Activated naive CD4-positive, alpha-beta T cell treated with anti-CD3 and anti-CD28 coated beads, Interleukin-2, amount 50 U/mL, for 72 hours (primary cell): ENCODE data around the gene PUM1. TPM values are rescaled to one million over a fixed set of nuclear protein-coding genes. Genes with fewer than 3 reads are reported as not detected.
"Not testable (repeated sequence)": the region's sequence is repeated elsewhere in the genome, so short reads cannot be mapped to it uniquely, and the experiment has no call there.

ENCODE experiments used
- ATAC-seq, 2 donors: fragments of 150-1000 bp; cut with Tn5 transposase; 2 replicates each; pipeline ENCODE4 v1.10.0; 2021; ENCODE audit warnings: mild to moderate bottlenecking in 2 of 2, moderate library complexity in 2 of 2
- DNase-seq, 2 donors: peaks; one replicate each; pipeline ENCODE4 v3.0.0; 2021 to 2022; ENCODE audit warnings: low spot score in 2 of 2
- H3K27ac Mint-ChIP-seq, 2 donors: one replicate each; pipeline ENCODE4 v1.8.0; 2022; ENCODE audit warnings: mild to moderate bottlenecking in 2 of 2, mixed read lengths in 2 of 2
- H3K36me3 Mint-ChIP-seq, 2 donors: one replicate each; pipeline ENCODE4 v1.8.0; 2022; ENCODE audit warnings: mixed read lengths in 2 of 2
- H3K9me3 Mint-ChIP-seq, 2 donors: one replicate each; pipeline ENCODE4 v1.8.0; 2022; ENCODE audit warnings: mixed read lengths in 2 of 2
- total RNA-seq, 2 donors: library from RNA; stranded (reverse); gene quantifications; one replicate each; pipeline ENCODE4 v1.2.3, GENCODE V29; 2022

The PUM1 gene
- total RNA-seq, 2 donors from 2014 or later: 107 to 118 TPM

DNA sequence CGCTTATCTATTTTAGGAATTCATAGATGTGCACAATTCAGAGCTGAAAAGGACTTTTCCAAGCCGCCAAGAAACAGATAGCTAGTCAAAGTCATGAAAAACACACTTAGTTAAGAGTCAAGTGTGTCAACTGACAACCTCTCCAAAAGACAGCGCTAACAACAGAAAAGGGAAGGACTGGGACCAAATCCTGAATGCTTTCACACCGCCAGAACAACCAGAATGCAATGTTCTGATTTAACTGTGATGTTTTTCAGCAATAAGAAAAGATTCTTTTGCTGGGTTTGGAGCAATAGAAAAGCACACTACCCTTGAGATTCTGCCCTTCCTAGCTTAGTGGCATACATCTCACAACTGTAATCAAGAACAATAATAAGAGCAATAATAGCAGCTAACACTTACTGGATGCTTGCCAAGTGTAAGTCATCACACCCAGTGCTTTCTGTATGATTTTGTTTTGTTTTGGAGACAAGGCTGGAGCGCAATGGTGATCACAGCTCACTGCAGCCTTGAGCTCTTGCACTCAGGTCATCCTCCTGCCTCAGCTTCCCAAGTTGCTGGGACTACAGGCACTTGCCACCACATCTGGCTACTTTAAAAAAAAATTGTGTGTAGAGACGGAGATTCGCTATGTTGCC lies 123.1 kb downstream of the PUM1 start:
- H3K36me3 Mint-ChIP-seq: no peaks in the 10 kb centered on the region

DNA sequence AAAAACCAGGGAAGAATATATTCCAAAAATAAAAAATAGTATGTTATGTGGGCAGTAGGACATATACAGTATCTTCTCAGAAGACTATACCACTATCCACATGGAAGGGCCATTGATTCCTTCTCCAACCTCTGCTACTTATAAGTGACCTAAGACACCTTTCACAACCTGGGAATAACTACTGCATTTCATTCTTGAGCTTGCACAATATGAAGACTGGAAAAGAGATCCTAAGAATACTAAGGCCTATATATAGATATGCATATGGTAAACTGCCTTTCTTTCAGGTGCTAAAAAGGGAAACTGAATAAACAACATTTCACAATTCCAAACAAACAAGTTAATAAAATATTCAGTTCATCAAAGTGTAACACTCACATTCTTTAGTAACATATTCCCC lies 125.0 kb downstream of the PUM1 start:
- H3K36me3 Mint-ChIP-seq: peaks cover 0 to under 1% of the 10 kb centered on the region in 2 donors
- DNase-seq (no peak), ATAC-seq (no peak)
- no peaks in the 10 kb centered on the region for H3K9me3 Mint-ChIP-seq
- no peak overlapping the region for H3K27ac Mint-ChIP-seq

More for the DNA sequence above, 123.1 kb downstream of the PUM1 start:
- DNase-seq (no peak), ATAC-seq (no peak)
- Mint-ChIP-seq H3K27ac (peak overlapping the region in 1 of 2 donors; percentile 59), H3K9me3 (no peaks in the 10 kb centered on the region)

DNA sequence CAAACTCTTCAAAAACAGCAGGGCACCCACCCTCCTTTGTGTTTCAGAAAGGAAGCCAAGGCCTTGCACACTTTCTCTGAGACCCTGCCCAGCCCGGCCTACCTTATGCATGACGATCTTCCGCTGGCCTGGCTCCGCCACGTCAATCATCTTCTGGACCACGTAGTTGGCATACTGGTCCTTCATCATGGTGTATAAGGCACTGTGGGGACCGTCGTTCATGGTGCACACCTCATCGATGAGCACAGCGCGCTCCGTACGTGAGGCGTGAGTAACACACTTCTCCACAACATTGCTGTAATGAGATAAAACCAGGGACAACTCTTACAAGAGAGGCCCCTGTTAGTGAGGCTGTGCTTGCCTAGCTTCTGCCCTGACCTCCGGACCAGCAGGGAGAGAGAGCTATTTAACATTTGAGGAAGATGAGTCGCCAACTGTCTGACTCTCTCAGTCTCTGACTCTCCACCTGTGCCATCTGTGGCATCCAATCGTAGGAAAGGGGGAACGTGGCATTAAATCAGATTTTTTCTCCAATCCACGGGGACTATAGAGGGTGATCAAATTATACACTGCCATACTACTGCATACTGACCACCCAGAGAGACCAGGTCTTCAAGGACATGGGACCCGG lies 128.9 kb downstream of the PUM1 start:
- no peak for ATAC-seq
- peaks cover 0 to 4% of the 10 kb centered on the region in 2 donors for H3K36me3 Mint-ChIP-seq
- DNase-seq: no peak
- no peaks in the 10 kb centered on the region for H3K9me3 Mint-ChIP-seq
- peak overlapping the region; percentile 55 to 76 for H3K27ac Mint-ChIP-seq

DNA sequence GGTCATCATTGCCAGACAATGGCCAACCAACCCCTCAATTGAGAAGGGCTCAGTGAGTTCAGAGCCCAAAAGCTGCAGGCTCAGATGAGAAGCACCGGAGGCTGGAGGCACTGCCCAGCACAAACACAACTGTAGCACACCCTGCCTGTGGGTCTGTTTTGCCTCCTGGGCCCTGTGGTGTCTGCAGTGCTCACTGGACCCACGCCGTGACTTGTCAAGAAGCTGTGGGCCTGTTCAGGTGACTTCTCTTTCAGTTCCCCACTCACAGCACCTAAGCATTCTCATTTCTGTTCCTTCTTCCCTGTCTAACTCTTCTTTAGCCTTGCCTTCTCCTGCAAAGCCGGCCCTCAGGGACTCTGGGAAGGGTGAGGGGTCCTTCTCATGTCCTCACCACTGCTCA lies 129.8 kb downstream of the PUM1 start:
- not testable (repeated sequence) for ATAC-seq, H3K9me3 Mint-ChIP-seq, DNase-seq, H3K36me3 Mint-ChIP-seq
- H3K27ac Mint-ChIP-seq: peak overlapping the region in 1 of 2 donors; percentile 87

DNA sequence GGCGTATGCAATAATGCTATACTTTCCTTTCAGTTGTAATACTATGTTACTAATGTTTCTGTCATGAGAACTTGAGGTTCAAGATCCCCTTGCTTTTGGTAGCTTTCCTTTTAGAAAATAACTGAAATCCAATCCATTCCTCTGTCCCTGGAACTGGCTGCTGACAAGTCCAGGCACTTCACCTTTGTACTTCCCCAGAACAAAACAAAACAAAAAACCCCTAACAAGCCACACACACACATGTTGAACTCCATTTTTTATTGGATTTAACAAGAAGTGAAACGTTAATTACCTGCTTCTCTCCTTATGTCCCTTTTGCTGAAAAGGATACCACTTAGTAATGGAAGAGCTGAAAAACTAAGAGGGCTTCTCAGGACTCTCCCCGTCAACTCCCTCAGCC lies 130.9 kb downstream of the PUM1 start:
- ATAC-seq (no peak), DNase-seq (no peak)
- H3K27ac Mint-ChIP-seq: peak overlapping the region; percentile 87 to 88
- peaks cover 0 to 4% of the 10 kb centered on the region in 2 donors for H3K36me3 Mint-ChIP-seq
- no peaks in the 10 kb centered on the region for H3K9me3 Mint-ChIP-seq

DNA sequence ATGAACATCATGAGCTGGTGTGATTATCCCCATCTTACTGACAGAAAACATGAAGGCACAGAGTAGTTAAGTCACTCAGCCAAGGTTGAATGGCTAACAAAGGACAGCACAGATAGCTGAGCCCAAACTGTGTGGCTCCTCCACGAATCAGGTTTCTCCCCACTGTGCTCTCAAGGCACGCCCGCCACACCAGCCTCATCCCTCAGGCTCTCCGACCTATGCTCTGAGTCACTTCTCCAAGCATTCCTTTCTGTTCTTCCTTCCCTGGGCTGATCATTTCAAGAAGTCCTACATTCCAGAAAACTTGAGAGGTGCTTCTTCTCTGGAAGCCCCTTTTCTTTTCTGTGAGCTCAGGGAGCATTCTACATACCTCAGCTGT lies 131.7 kb downstream of the PUM1 start:
- peaks cover 0 to 4% of the 10 kb centered on the region in 2 donors for H3K36me3 Mint-ChIP-seq
- peak overlapping the region; percentile 87 to 88 for H3K27ac Mint-ChIP-seq
- no peaks in the 10 kb centered on the region for H3K9me3 Mint-ChIP-seq
- no peak for ATAC-seq
- DNase-seq: no peak

DNA sequence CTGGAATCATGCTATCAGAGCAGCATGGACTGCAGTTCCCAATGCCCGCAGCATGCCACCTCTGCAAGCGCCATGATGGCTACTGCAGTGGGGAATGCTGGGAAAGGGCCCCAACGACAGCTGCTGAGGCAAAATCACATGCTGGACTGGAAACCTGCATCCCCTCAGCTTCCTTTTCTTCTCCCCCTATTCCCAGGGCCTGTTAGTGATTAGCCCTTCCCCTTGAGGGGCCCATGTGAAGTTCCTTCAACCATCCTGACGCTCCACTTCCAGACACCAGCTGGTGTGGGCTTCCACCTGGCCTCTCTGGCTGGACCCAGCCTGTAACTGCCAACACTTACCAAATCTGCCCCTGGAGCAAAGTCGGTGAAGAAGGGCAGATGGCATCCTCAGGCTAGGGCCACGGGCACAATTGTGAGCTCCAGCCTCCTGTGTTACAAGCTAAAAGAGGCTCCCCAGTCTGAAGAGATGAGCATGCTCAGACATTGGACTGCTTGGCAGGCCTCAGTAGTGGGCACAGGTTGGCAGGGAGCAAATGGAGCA lies 134.8 kb downstream of the PUM1 start:
- peaks cover 0 to 4% of the 10 kb centered on the region in 2 donors for H3K36me3 Mint-ChIP-seq
- no peak for ATAC-seq
- no peak for DNase-seq
- peak overlapping the region; percentile 12 to 86 for H3K27ac Mint-ChIP-seq
- H3K9me3 Mint-ChIP-seq: no peaks in the 10 kb centered on the region

DNA sequence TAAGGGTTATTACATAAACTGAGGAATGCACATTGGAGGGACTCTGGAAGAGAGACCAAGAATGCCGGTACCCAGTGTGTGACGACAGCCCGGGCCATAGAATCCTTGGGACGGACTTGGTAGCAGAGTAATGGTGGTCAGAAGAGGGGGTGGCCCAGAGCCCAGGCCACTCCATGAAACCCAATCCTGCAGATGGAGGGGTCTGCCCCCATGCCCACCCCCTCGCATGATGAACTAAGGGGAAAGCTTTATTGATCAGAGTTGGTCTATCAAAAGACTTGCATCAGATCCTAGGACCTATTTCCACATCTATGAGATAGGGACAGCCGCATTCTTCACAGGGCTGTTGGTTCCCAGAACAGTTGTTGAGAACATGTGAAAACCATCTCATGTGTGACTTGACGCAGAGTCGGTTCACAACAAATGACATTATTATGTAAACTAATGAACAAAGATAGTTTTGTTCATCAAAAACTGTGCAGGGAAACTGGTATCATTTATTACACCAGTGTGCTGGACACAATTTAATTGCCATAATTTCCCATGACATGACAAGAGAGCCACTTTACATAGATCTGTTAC lies 135.5 kb downstream of the PUM1 start:
- no peaks in the 10 kb centered on the region for H3K36me3 Mint-ChIP-seq
- DNase-seq (no peak), ATAC-seq (peak; percentile 11 to 18)
- no peak overlapping the region for H3K27ac Mint-ChIP-seq
- H3K9me3 Mint-ChIP-seq: no peaks in the 10 kb centered on the region

DNA sequence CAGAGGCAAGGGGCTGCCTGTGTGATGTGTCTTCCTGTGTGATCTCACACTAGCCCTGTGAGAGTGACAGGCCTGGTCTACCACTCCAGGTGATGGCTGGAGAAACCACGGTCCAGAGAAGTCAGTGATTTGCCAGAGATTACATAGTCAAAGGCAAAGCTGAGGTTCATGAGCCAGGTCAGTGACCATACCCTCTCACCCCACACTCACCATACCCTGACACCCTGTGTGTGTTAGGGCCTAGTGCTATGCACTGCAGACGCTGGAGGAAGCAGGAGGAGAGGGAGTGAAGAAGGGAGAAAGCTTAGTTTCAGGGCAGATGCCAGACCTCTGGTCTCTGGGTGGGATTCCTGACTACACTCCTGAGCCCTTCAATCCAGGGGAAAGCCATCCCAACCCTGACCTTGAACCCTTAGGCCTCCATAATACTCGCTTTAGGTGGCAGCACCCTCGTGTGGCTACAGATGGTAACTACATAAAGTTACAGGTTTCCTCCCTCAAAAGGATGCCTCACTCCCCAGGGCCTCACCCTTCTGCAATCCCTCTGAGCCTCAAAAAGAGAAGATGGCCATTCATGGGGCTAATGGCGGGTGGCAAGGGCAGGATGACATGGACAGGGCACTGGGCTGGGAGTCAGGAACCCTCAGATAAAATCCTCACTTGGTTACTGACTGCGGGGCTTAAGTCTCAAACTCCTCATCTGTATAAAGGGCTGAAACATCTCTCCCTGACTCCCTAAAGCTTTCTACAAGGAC lies 136.2 kb downstream of the PUM1 start:
- DNase-seq: peak; percentile 56 to 66
- peak; percentile 63 to 70 for ATAC-seq
- no peaks in the 10 kb centered on the region for H3K9me3 Mint-ChIP-seq
- no peaks in the 10 kb centered on the region for H3K36me3 Mint-ChIP-seq
- H3K27ac Mint-ChIP-seq: peak overlapping the region in 1 of 2 donors; percentile 14

DNA sequence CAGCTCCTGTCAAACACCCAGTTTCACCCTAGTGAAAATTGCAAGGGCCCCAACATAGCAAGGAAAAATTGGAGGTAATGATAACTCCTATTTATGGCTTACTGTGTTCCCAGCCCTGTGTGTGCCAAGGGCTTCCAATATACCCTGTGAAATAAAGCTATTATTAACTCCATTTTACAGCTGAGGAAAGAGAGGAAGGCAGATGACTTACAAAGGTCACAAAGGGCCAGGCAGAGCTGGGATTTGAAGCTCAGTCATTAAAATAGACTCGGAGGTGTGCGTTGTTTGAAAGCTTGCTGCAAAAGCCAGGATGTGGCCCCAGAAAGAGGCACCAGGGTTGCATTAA lies 136.8 kb downstream of the PUM1 start:
- ATAC-seq: no peak
- H3K36me3 Mint-ChIP-seq: no peaks in the 10 kb centered on the region
- peak overlapping the region; percentile 14 to 65 for H3K27ac Mint-ChIP-seq

DNA sequence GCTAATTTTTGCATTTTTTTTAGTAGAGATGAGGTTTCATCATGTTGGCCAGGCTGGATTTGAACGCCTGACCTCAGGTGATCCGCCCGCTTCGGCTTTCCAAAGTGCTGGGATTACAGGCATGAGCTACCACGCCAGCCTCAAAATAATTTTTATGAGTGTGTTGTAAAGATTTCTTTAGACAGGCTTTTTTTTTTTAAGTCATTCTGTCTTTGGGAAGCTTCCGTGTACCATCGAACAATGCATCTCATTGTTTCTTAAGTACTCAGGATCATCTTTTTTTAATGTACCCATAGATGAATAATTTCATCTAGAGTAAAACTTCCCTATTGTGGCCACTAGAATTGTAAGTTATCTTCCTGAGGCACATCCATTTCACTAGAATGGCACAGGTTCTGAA lies 137.3 kb downstream of the PUM1 start:
- no peaks in the 10 kb centered on the region for H3K9me3 Mint-ChIP-seq
- H3K36me3 Mint-ChIP-seq: no peaks in the 10 kb centered on the region
- H3K27ac Mint-ChIP-seq: peak overlapping the region in 1 of 2 donors; percentile 65
- DNase-seq (no peak), ATAC-seq (no peak)

More for the DNA sequence above, 136.8 kb downstream of the PUM1 start:
- no peak for DNase-seq
- H3K9me3 Mint-ChIP-seq: no peaks in the 10 kb centered on the region

DNA sequence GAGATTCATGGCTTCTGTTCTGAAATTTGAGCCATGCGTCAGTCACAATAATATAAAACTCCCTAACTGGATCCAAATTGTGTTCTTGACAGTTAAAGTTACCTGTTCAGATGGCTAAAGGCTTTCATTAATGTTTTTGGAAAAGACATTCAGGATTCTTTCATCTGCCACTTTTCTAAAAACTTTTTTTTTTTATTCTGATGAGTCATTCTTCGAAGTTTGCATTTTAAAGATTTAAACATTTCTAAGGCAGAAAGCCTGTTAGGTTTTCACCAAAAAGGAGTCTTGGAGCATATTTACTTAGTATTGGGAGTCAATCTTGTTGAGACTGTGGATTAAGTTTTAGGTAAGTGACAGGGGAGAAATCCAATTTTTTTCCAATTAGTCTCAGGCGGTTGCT lies 138.1 kb downstream of the PUM1 start:
- Mint-ChIP-seq H3K9me3 (no peaks in the 10 kb centered on the region), H3K27ac (no peak overlapping the region), H3K36me3 (no peaks in the 10 kb centered on the region)
- no peak for DNase-seq
- ATAC-seq: no peak

DNA sequence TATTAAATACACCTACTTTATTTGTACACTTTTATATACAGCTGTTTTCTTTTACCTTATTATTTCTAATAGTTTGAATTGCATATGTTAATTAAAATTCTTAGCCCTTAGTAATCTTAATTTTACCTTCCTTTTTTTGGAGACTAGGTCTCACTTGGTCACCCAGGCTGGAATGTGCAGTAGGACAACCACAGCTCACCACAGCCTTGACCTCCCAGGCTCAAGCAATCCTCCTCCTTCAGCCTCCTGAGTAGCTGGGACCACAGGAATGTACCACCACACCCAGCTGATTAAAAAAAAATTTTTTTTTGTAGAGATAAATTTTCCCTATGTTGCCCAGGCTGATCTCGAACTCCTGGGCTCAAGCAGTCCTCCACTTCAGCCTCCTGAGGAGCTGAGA lies 141.9 kb downstream of the PUM1 start:
- DNase-seq (no peak), ATAC-seq (no peak)
- no peaks in the 10 kb centered on the region for H3K36me3 Mint-ChIP-seq
- H3K9me3 Mint-ChIP-seq: no peaks in the 10 kb centered on the region
- no peak overlapping the region for H3K27ac Mint-ChIP-seq

DNA sequence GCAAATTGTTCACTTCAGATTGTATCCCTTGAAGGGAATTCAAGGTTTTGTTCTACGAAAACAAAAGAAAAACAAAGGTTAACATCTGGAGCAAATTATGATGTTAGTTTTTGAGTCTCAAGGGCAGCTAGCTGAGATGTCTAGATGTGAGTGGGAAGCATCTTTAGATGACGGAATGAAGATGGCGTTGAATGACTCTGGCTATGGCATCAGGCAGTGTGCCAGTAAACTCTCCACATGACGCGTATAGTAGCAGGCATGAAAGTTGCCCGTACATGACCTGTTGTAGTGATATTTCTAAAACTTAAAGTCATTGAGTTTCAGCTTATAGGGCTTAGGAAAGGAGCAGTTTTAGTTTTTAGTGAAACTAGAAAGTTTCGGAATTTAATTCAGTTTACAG lies 144.7 kb downstream of the PUM1 start:
- no peak for ATAC-seq
- Mint-ChIP-seq H3K27ac (no peak overlapping the region), H3K36me3 (no peaks in the 10 kb centered on the region), H3K9me3 (no peaks in the 10 kb centered on the region)
- no peak for DNase-seq

DNA sequence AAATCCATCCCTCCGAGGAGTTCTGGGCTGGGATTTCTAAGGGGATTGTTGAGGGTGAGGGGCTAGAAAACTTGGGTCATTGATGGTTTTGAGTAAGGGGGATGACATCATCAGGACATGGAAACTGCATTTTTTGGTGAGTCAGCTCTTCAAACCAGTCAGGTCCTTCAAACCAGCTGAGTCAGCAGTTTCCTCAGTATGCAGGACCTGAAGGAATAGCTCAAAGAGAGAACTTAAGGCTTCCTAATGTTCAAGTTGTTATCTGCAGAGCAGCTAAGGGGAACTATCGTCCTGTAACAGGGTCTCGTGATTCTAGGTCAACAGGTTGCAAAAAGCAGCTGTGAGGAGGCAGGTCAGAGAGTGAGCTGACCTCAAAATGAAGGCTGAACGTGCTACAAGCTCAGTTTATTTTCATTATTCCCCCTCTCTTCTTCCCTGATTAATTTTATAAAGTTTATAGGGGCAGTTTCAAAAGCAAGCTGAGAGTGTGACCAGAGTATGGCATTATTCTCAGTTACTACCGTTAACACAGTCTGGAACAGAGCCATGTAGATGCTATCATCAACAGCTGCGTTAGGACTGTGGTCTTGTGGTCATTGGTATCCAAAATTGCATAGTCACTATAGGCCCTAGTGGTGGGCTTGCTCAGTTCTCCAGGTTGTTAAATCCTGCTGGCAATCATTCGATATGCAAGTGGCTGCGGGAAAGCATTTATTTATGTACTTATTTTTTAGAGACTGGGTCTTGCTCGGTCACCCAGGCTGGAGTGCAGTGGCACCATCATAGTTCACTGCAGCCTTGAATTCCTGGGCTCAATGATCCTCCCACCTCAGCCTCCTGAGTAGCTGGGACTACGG lies 146.3 kb downstream of the PUM1 start:
- peak in 1 of 2 donors; percentile 32 for ATAC-seq
- no peak for DNase-seq
- Mint-ChIP-seq H3K9me3 (no peaks in the 10 kb centered on the region), H3K27ac (no peak overlapping the region), H3K36me3 (no peaks in the 10 kb centered on the region)

DNA sequence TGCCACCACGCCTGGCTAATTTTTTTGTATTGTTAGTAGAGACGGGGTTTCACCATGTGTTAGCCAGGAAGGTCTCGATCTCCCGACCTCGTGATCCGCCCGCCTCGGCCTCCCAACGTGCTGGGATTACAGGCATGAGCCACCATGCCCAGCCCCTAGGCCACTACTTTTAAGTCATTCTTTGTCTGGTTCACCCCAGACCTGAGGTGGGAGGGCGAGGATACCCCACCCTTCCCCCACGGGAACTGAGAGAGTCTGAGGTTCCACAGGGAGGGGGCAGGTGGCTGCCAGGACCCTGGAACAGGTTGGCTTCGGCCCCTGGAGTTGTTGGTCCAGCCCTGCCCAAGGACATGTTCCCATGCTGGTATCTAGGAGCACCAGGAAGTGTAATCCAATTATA lies 149.2 kb downstream of the PUM1 start:
- Mint-ChIP-seq H3K36me3 (no peaks in the 10 kb centered on the region), H3K9me3 (no peaks in the 10 kb centered on the region), H3K27ac (no peak overlapping the region)
- DNase-seq (no peak), ATAC-seq (no peak)
